ENCODE data around the gene GRAMD4.

- TF ChIP-seq CTCF (IDR thresholded peaks at IDR 0.05; ENCODE audit: low read length): no peak
- no peak for TF ChIP-seq EZH2phosphoT487 (IDR thresholded peaks at IDR 0.05; ENCODE audit: low read length)
- no peak for TF ChIP-seq EZH2 (optimal IDR thresholded peaks at IDR 0.05; ENCODE audit: low read depth, low read length)
Observed at GRCh38 chr22:46578824-46579561, 41.2 kb upstream of the GRAMD4 start.

Data from MM.1S (cell line).